WTC11 (cell line): ENCODE results near the gene ZNF273. TPM values are rescaled to one million over a fixed set of nuclear protein-coding genes. Genes with fewer than 3 reads are reported as not detected.

Experiments used
- ATAC-seq: fragments of 200-7000 bp; cut with Tn5 transposase; 2 replicates; pipeline ENCODE4 v1.10.0; 2021; ENCODE audit warnings: mild to moderate bottlenecking, moderate library complexity
- CTCF ChIA-PET: fragments of 300-600 bp; sonication (Branson Sonifier 250); formaldehyde crosslinking; loops from one replicate; lab custom pipeline; 2021; ENCODE audit warnings: antibody characterized with exemption; lab: Charles Lee
- POLR2A ChIA-PET: fragments of 350-600 bp; sonication (Branson Sonifier 250); formaldehyde crosslinking; loops from one replicate; lab custom pipeline; 2021; ENCODE audit warnings: antibody characterized with exemption; lab: Charles Lee
- DNase-seq: peaks from one replicate; pipeline ENCODE4 v3.0.0; 2021; ENCODE audit warnings: low spot score
- H3K27ac Mint-ChIP-seq: 2 replicates; pipeline ENCODE4 v1.8.0; 2021; ENCODE audit warnings: mixed read lengths
- H3K27me3 Mint-ChIP-seq: 2 replicates; pipeline ENCODE4 v1.8.0; 2021; ENCODE audit warnings: low read depth, mild to moderate bottlenecking, moderate library complexity, mixed read lengths
- H3K36me3 Mint-ChIP-seq: 2 replicates; pipeline ENCODE4 v1.8.0; 2021; ENCODE audit warnings: mixed read lengths
- H3K4me1 Mint-ChIP-seq: 2 replicates; pipeline ENCODE4 v1.8.0; 2022; ENCODE audit warnings: mixed read lengths
- H3K4me3 Mint-ChIP-seq: 2 replicates; pipeline ENCODE4 v1.8.0; 2021; ENCODE audit warnings: mild to moderate bottlenecking, moderate library complexity, mixed read lengths
- H3K9me3 Mint-ChIP-seq: 2 replicates; pipeline ENCODE4 v1.8.0; 2021; ENCODE audit warnings: mixed read lengths
- ATF1 ChIP-seq: sonication (generic); formaldehyde crosslinking; IDR thresholded peaks from 2 replicates; pipeline ENCODE4 v1.8.1; 2023; ENCODE audit warnings: mild to moderate bottlenecking, moderate library complexity, missing genetic modification reagents
- CBFB ChIP-seq: sonication (generic); formaldehyde crosslinking; IDR thresholded peaks from 2 replicates; pipeline ENCODE4 v1.8.1; 2022; ENCODE audit warnings: mild to moderate bottlenecking, low read depth, missing genetic modification reagents
- CDX4 ChIP-seq: fragments of 250-450 bp; sonication (Bioruptor Pico); IDR thresholded peaks from 2 replicates; pipeline ENCODE4 v1.9.0; 2021; ENCODE audit warnings: moderate library complexity, mild to moderate bottlenecking, inconsistent platforms, borderline replicate concordance
- CTCF ChIP-seq: fragments of 200-600 bp; IDR thresholded peaks from 2 replicates; pipeline ENCODE4 v1.8.0; 2022; ENCODE audit warnings: antibody characterized with exemption
- E2F1 ChIP-seq: sonication (generic); formaldehyde crosslinking; IDR thresholded peaks from 2 replicates; pipeline ENCODE4 v1.8.0; 2022; ENCODE audit warnings: mild to moderate bottlenecking, missing genetic modification reagents
- ERG ChIP-seq: fragments of 250-450 bp; sonication (Bioruptor Pico); IDR thresholded peaks from 2 replicates; pipeline ENCODE4 v1.8.0; 2021; ENCODE audit warnings: mild to moderate bottlenecking
- FOXJ3 ChIP-seq: sonication (generic); formaldehyde crosslinking; IDR thresholded peaks from 2 replicates; pipeline ENCODE4 v1.9.0; 2021; ENCODE audit warnings: missing genetic modification reagents, mild to moderate bottlenecking, borderline replicate concordance
- JAZF1 ChIP-seq: fragments of 250-450 bp; sonication (Bioruptor Pico); IDR thresholded peaks from 2 replicates; pipeline ENCODE4 v1.9.0; 2021; ENCODE audit warnings: moderate library complexity, mild to moderate bottlenecking, inconsistent platforms
- JUN ChIP-seq: sonication (generic); formaldehyde crosslinking; IDR thresholded peaks from 2 replicates; pipeline ENCODE4 v1.8.0; 2023; ENCODE audit warnings: mild to moderate bottlenecking, missing genetic modification reagents
- NFATC4 ChIP-seq: fragments of 250-450 bp; sonication (Bioruptor Pico); IDR thresholded peaks from 2 replicates; pipeline ENCODE4 v1.9.0; 2021; ENCODE audit warnings: mild to moderate bottlenecking
- NFYB ChIP-seq: sonication (generic); formaldehyde crosslinking; conservative IDR thresholded peaks from 2 replicates; pipeline ENCODE4 v1.8.0; 2022; ENCODE audit warnings: low read depth, missing genetic modification reagents
- NR1H2 ChIP-seq: sonication (generic); formaldehyde crosslinking; IDR thresholded peaks from 2 replicates; pipeline ENCODE4 v1.9.0; 2021; ENCODE audit warnings: mild to moderate bottlenecking, moderate library complexity, missing genetic modification reagents
- SOX15 ChIP-seq: fragments of 250-450 bp; sonication (Bioruptor Pico); IDR thresholded peaks from 2 replicates; pipeline ENCODE4 v1.9.0; 2021; ENCODE audit warnings: mild to moderate bottlenecking
- SP1 ChIP-seq: sonication (generic); formaldehyde crosslinking; conservative IDR thresholded peaks from 2 replicates; pipeline ENCODE4 v1.8.1; 2022; ENCODE audit warnings: missing genetic modification reagents
- ZNF263 ChIP-seq: sonication (generic); formaldehyde crosslinking; IDR thresholded peaks from 2 replicates; pipeline ENCODE4 v1.8.1; 2022; ENCODE audit warnings: low read depth, mild to moderate bottlenecking, moderate library complexity, missing genetic modification reagents
- ZNF317 ChIP-seq: sonication (generic); formaldehyde crosslinking; IDR thresholded peaks from 2 replicates; pipeline ENCODE4 v1.8.1; 2023; ENCODE audit warnings: low read depth, mild to moderate bottlenecking, moderate library complexity, missing genetic modification reagents, borderline replicate concordance
- ZNF512 ChIP-seq: sonication (generic); formaldehyde crosslinking; IDR thresholded peaks from 2 replicates; pipeline ENCODE4 v1.8.1; 2022; ENCODE audit warnings: missing genetic modification reagents, borderline replicate concordance
- ZNF671 ChIP-seq: fragments of 250-450 bp; sonication (Bioruptor Pico); IDR thresholded peaks from 2 replicates; pipeline ENCODE4 v1.8.0; 2021; ENCODE audit warnings: mild to moderate bottlenecking
- total RNA-seq: library from RNA; stranded (reverse); gene quantifications from 3 replicates; pipeline ENCODE4 v1.2.3, GENCODE V29; 2021

ZNF273 gene
- total RNA-seq, 1 experiment from 2014 or later, result 12.1 TPM

- Mint-ChIP-seq H3K27ac (no peak overlapping the region), H3K27me3 (peaks cover 39% of the 10 kb centered on the region), H3K4me1 (peaks cover 2% of the 10 kb centered on the region; the same call in 1 of the 2 replicates), H3K9me3 (peaks cover 39% of the 10 kb centered on the region), H3K36me3 (peaks cover 20% of the 10 kb centered on the region; the same call in 1 of the 2 replicates)
- CTCF ChIA-PET, result no interaction called here
- TF ChIP-seq ATF1 (CRISPR knock-in tag), result no peak
- no peak for TF ChIP-seq E2F1 (CRISPR knock-in tag)
- no peak for TF ChIP-seq CTCF
- TF ChIP-seq FOXJ3 (CRISPR knock-in tag), result no peak
- TF ChIP-seq ZNF263 (CRISPR knock-in tag), result no peak
- TF ChIP-seq ERG (CRISPR knock-in tag), result no peak
- TF ChIP-seq CBFB (CRISPR knock-in tag), result no peak
- TF ChIP-seq SOX15 (CRISPR knock-in tag), result no peak
- TF ChIP-seq, all 79 proteins: peak for 0
- no peak overlapping the region for H3K4me3 Mint-ChIP-seq
- DNase-seq (no peak), ATAC-seq (no peak)
- POLR2A ChIA-PET, result no interaction called here
Observed at GRCh38 chr7:64873517-64873916, 29.6 kb upstream of the ZNF273 start.

GRCh38 chr7:64874114-64874513 is 29.0 kb upstream of the ZNF273 start:
- H3K36me3 Mint-ChIP-seq, result peaks cover 26% of the 10 kb centered on the region
- POLR2A ChIA-PET, result no interaction called here
- peaks cover 37% of the 10 kb centered on the region for H3K9me3 Mint-ChIP-seq
- DNase-seq, result no peak
- H3K27ac Mint-ChIP-seq, result no peak overlapping the region
- ATAC-seq, result no peak
- H3K4me3 Mint-ChIP-seq, result no peak overlapping the region
- CTCF ChIA-PET, result no interaction called here
- peaks cover 45% of the 10 kb centered on the region for H3K27me3 Mint-ChIP-seq
- peaks cover 2% of the 10 kb centered on the region; the same call in 1 of the 2 replicates for H3K4me1 Mint-ChIP-seq
- TF ChIP-seq NR1H2 (CRISPR knock-in tag) (no peak), ZNF317 (no peak), NFYB (CRISPR knock-in tag) (no peak), NFATC4 (no peak), JUN (no peak), CTCF (no peak), FOXJ3 (CRISPR knock-in tag) (no peak), ZNF512 (CRISPR knock-in tag) (no peak), SP1 (CRISPR knock-in tag) (no peak), ZNF671 (CRISPR knock-in tag) (no peak), CDX4 (CRISPR knock-in tag) (no peak), JAZF1 (no peak)
